H1 (cell line): ENCODE data around the gene DENND6B. TPM values are rescaled to one million over a fixed set of nuclear protein-coding genes. Genes with fewer than 3 reads are reported as not detected.
A peak's percentile ranks its signal among the peaks of the same experiment; 100 is the strongest.

Experiments
- CTCF ChIA-PET: fragments of 300-600 bp; sonication (Branson Sonifier 250); formaldehyde crosslinking; loops from one replicate; lab custom pipeline; 2021; ENCODE audit not compliant: partially characterized antibody; lab: Charles Lee
- POLR2A ChIA-PET: fragments of 300-600 bp; sonication (Branson Sonifier 250); formaldehyde crosslinking; loops from one replicate; lab custom pipeline; 2021; ENCODE audit warnings: inconsistent platforms; ENCODE audit not compliant: partially characterized antibody; lab: Charles Lee
- DNase-seq, 2 experiments: peaks; one replicate each; pipeline versions ENCODE4 v3.0.0 to v3.0.0-alpha.2; 2010 to 2022; ENCODE audit warnings: low spot score in 2 of 2, low read depth in 1 of 2, mixed read lengths in 1 of 2
- FAIRE-seq: peaks from 2 replicates; lab custom pipeline; 2011; peaks lifted over from hg19 to GRCh38; lab: Jason Lieb, UNC
- H2AFZ ChIP-seq: 2 replicates; pipeline ENCODE4 v1.8.1; 2012; ENCODE audit warnings: low read length, inconsistent platforms
- H2AK5ac ChIP-seq: 2 replicates; pipeline ENCODE4 v1.6.1; 2013; ENCODE audit warnings: low read depth, low read length
- H2BK120ac ChIP-seq: replicated peaks from 2 replicates; pipeline ENCODE3; 2013; ENCODE audit warnings: low read depth, low read length, inconsistent platforms
- H2BK12ac ChIP-seq: 2 replicates; pipeline ENCODE4 v1.6.1; 2013; ENCODE audit warnings: low read depth, low read length
- H2BK15ac ChIP-seq: 2 replicates; pipeline ENCODE4 v1.6.1; 2013; ENCODE audit warnings: low read length
- H2BK20ac ChIP-seq: 2 replicates; pipeline ENCODE4 v1.6.1; 2013; ENCODE audit warnings: low read length
- H2BK5ac ChIP-seq: 2 replicates; pipeline ENCODE4 v1.6.1; 2013; ENCODE audit warnings: low read depth, low read length
- H3K14ac ChIP-seq: 2 replicates; pipeline ENCODE4 v1.6.1; 2013; ENCODE audit warnings: inconsistent platforms; ENCODE audit not compliant: insufficient read length
- H3K18ac ChIP-seq: 2 replicates; pipeline ENCODE4 v1.6.1; 2013; ENCODE audit warnings: low read length; ENCODE audit errors: extremely low read depth
- H3K23ac ChIP-seq: 2 replicates; pipeline ENCODE4 v1.6.1; 2013; ENCODE audit warnings: inconsistent platforms; ENCODE audit not compliant: insufficient read length
- H3K23me2 ChIP-seq: 2 replicates; pipeline ENCODE4 v1.6.1; 2013; ENCODE audit warnings: low read depth, low read length
- H3K27ac ChIP-seq: 2 replicates; pipeline ENCODE4 v1.6.1; 2011; ENCODE audit warnings: low read depth, low read length, inconsistent platforms
- H3K27me3 ChIP-seq, 4 experiments: replicated peaks in 1 of 4; 1 replicate in 1 of 4; 2 replicates in 3 of 4; pipeline versions ENCODE4 v1.6.1 to v1.8.1; 2011 to 2013; ENCODE audit warnings: low read length in 3 of 4, mild to moderate bottlenecking in 3 of 4, inconsistent platforms in 2 of 4, mixed read lengths in 2 of 4, moderate library complexity in 1 of 4; ENCODE audit not compliant: control insufficient read depth in 3 of 4, insufficient read depth in 3 of 4; ENCODE audit errors: extremely low read depth in 1 of 4
- H3K36me3 ChIP-seq, 4 experiments: 2 replicates each; pipeline versions ENCODE4 v1.6.1 to v1.8.1; 2011 to 2013; ENCODE audit warnings: mild to moderate bottlenecking in 4 of 4, low read length in 3 of 4, moderate library complexity in 2 of 4, control low read depth in 1 of 4, inconsistent platforms in 1 of 4; ENCODE audit not compliant: insufficient read depth in 4 of 4, control insufficient read depth in 2 of 4
- H3K4ac ChIP-seq: replicated peaks from 2 replicates; pipeline ENCODE3; 2013; ENCODE audit warnings: low read length, low read depth, mixed read lengths, inconsistent platforms; ENCODE audit not compliant: insufficient read length
- H3K4me1 ChIP-seq, 4 experiments: replicated peaks in 1 of 4; 1 replicate in 1 of 4; 2 replicates in 3 of 4; pipeline versions ENCODE4 v1.6.1 to v1.8.1; 2011 to 2013; ENCODE audit warnings: low read length in 3 of 4, inconsistent platforms in 2 of 4, mixed read lengths in 1 of 4; ENCODE audit not compliant: insufficient read depth in 4 of 4, control insufficient read depth in 3 of 4
- H3K4me2 ChIP-seq, 2 experiments: 2 replicates each; pipeline versions ENCODE4 v1.6.1 to v1.8.1; 2011 to 2013; ENCODE audit warnings: low read depth in 2 of 2, low read length in 2 of 2, control low read depth in 1 of 2, inconsistent platforms in 1 of 2, mild to moderate bottlenecking in 1 of 2; ENCODE audit not compliant: insufficient read depth in 1 of 2
- H3K4me3 ChIP-seq, 4 experiments: fragments of 200-600, 300-600 bp in 1 of 4; sonication (generic), shearing (Covaris generic), sonication (Bioruptor Twin) in 1 of 4; 2 replicates each; pipeline versions ENCODE4 v1.5.1 to v1.8.1; 2011 to 2016; ENCODE audit warnings: low read length in 4 of 4, low read depth in 3 of 4, control low read depth in 2 of 4, inconsistent platforms in 2 of 4, mild to moderate bottlenecking in 2 of 4, mixed read lengths in 1 of 4, moderate library complexity in 1 of 4; ENCODE audit not compliant: insufficient read depth in 2 of 4; ENCODE audit errors: extremely low read depth in 1 of 4
- H3K56ac ChIP-seq: replicated peaks from 2 replicates; pipeline ENCODE3; 2013; ENCODE audit warnings: low read depth, mild to moderate bottlenecking, mixed read lengths, low read length, inconsistent platforms; ENCODE audit not compliant: insufficient read length
- H3K79me1 ChIP-seq: 2 replicates; pipeline ENCODE4 v1.6.1; 2013; ENCODE audit warnings: low read depth, low read length, control low read depth
- H3K79me2 ChIP-seq, 2 experiments: 2 replicates each; pipeline versions ENCODE4 v1.6.1 to v1.8.1; 2012 to 2013; ENCODE audit warnings: low read length in 2 of 2, mild to moderate bottlenecking in 2 of 2, inconsistent platforms in 1 of 2; ENCODE audit not compliant: insufficient read depth in 2 of 2, control insufficient read depth in 1 of 2
- H3K9ac ChIP-seq, 4 experiments: replicated peaks in 1 of 4; 1 replicate in 1 of 4; 2 replicates in 3 of 4; pipeline versions ENCODE4 v1.6.1 to v1.8.1; 2011 to 2013; ENCODE audit warnings: low read depth in 3 of 4, low read length in 3 of 4, control low read depth in 2 of 4, mild to moderate bottlenecking in 2 of 4, moderate library complexity in 2 of 4, inconsistent platforms in 1 of 4; ENCODE audit errors: extremely low read depth in 1 of 4
- H3K9me3 ChIP-seq, 2 experiments: 2 replicates each; pipeline versions ENCODE4 v1.6.1 to v1.8.1; 2012 to 2013; ENCODE audit warnings: mild to moderate bottlenecking in 2 of 2, moderate library complexity in 2 of 2, control low read depth in 1 of 2, inconsistent platforms in 1 of 2, low read depth in 1 of 2, low read length in 1 of 2, mixed read lengths in 1 of 2; ENCODE audit not compliant: insufficient read depth in 2 of 2
- H4K20me1 ChIP-seq, 2 experiments: replicated peaks in 1 of 2; 2 replicates each; pipeline versions ENCODE3 to v1.8.1; 2011 to 2013; ENCODE audit warnings: inconsistent platforms in 2 of 2, low read length in 2 of 2, mild to moderate bottlenecking in 1 of 2; ENCODE audit not compliant: insufficient read depth in 2 of 2, control insufficient read depth in 1 of 2
- H4K5ac ChIP-seq: 2 replicates; pipeline ENCODE4 v1.6.1; 2013; ENCODE audit warnings: low read length, low read depth, mixed read lengths, inconsistent platforms; ENCODE audit not compliant: insufficient read length
- H4K8ac ChIP-seq: 2 replicates; pipeline ENCODE4 v1.8.0; 2013; ENCODE audit warnings: mild to moderate bottlenecking, moderate library complexity, low read length, inconsistent platforms; ENCODE audit not compliant: insufficient read depth; ENCODE audit errors: extremely low read depth
- H4K91ac ChIP-seq: replicated peaks from 2 replicates; pipeline ENCODE3; 2013; ENCODE audit warnings: low read length, mixed read lengths, inconsistent platforms; ENCODE audit not compliant: insufficient read length
- GTF2F1 ChIP-seq: IDR thresholded peaks from 2 replicates; pipeline ENCODE4 v1.6.1; 2012; ENCODE audit warnings: low read depth, low read length, improper control_type of control experiment, borderline replicate concordance
- JUN ChIP-seq: IDR thresholded peaks from 2 replicates; pipeline ENCODE4 v1.6.1; 2011; ENCODE audit warnings: low read depth, mild to moderate bottlenecking, improper control_type of control experiment, low read length
- KDM4A ChIP-seq: IDR thresholded peaks from one replicate; pipeline ENCODE4 v1.7.1; 2012; ENCODE audit warnings: low read depth, mild to moderate bottlenecking, moderate library complexity, low read length, inconsistent platforms; ENCODE audit not compliant: severe bottlenecking
- NRF1 ChIP-seq: IDR thresholded peaks from 2 replicates; pipeline ENCODE4 v1.6.1; 2011; ENCODE audit warnings: mild to moderate bottlenecking, low read depth, low read length, improper control_type of control experiment
- PHF8 ChIP-seq: fragments of 200-600 bp; sonication (generic); conservative IDR thresholded peaks from 2 replicates; pipeline ENCODE4 v1.7.1; 2012; ENCODE audit warnings: low read depth, mild to moderate bottlenecking, inconsistent platforms, low read length, moderate library complexity
- POLR2A ChIP-seq, 2 experiments: IDR thresholded peaks; 1 replicate in 1 of 2; 2 replicates in 1 of 2; pipeline ENCODE4 v1.6.1; 2011; ENCODE audit warnings: low read depth in 2 of 2, low read length in 2 of 2, mild to moderate bottlenecking in 2 of 2; ENCODE audit errors: control extremely low read depth in 1 of 2
- SIRT6 ChIP-seq: IDR thresholded peaks from one replicate; pipeline ENCODE4 v1.7.1; 2012; ENCODE audit warnings: low read length, inconsistent platforms
- SIX5 ChIP-seq: IDR thresholded peaks from 2 replicates; pipeline ENCODE4 v1.6.1; 2011; ENCODE audit warnings: mild to moderate bottlenecking, low read depth, low read length
- SP1 ChIP-seq: IDR thresholded peaks from 2 replicates; pipeline ENCODE4 v1.6.1; 2011; ENCODE audit warnings: low read depth, low read length
- SRF ChIP-seq: IDR thresholded peaks from 2 replicates; pipeline ENCODE4 v1.6.1; 2011; ENCODE audit warnings: mild to moderate bottlenecking, low read depth, low read length, moderate library complexity
- TAF7 ChIP-seq: optimal IDR thresholded peaks from 2 replicates; pipeline ENCODE3; 2011; ENCODE audit warnings: low read depth, mild to moderate bottlenecking, inconsistent platforms, low read length, moderate library complexity, borderline replicate concordance
- WGBS, 2 experiments: shearing (Covaris generic) in 1 of 2; methylation state at CpG; one replicate each; pipeline versions ENCODE4 v1.1.6 to v1.1.7; 2013 to 2015; ENCODE audit warnings: low lambda C conversion rate in 2 of 2, mixed read lengths in 2 of 2, inconsistent platforms in 1 of 2, low coverage in 1 of 2, missing lambda C conversion rate in 1 of 2; ENCODE audit not compliant: insufficient replicate concordance in 2 of 2, insufficient coverage in 1 of 2, insufficient read length in 1 of 2; ENCODE audit errors: extremely low coverage in 1 of 2, missing lambda C conversion rate in 1 of 2; 5-methylcytosine and 5-hydroxymethylcytosine counted together
- polyA plus RNA-seq, 7 experiments: library from polyadenylated mRNA; depleted of rRNA in 3 of 7; stranded (reverse) in 5 of 7; unstranded in 2 of 7; fragments of >200 nt in 5 of 7; fragments of 200-250 nt in 2 of 7; gene quantifications; 1 replicate in 5 of 7; 2 replicates in 1 of 7; 4 replicates in 1 of 7; pipeline versions ENCODE4 v1.2.1 to v1.2.3, GENCODE V29; 2011 to 2013; ENCODE audit warnings: missing spikeins in 2 of 7, mixed read lengths in 2 of 7
- total RNA-seq: library from RNA; stranded (reverse); fragmentation: NEBNext Ultra II Directional; extraction: Animal tissue kit (Norgen Biotek cat#: 25700); gene quantifications from 2 replicates; pipeline ENCODE4 v1.2.1, GENCODE V29; 2021
- TF ChIP-seq, protein P1 (sequence below), 3 experiments: IDR thresholded peaks; 1 replicate in 2 of 3; 2 replicates in 1 of 3; pipeline versions ENCODE4 v1.5.1 to v1.6.1; 2011; ENCODE audit warnings: low read length in 3 of 3, mild to moderate bottlenecking in 3 of 3, inconsistent platforms in 2 of 3, low read depth in 1 of 3, moderate library complexity in 1 of 3; ENCODE audit not compliant: insufficient read depth in 1 of 3; ENCODE audit errors: control extremely low read depth in 1 of 3

The DENND6B gene
- total and polyA plus RNA-seq, 2 of the 8 experiments (the other 6 are each of a cell fraction or from before 2014, with no cell fraction given), result 1.1 to 1.9 TPM

- H2BK5ac ChIP-seq, result no peak overlapping the region
- no peak overlapping the region for H3K9ac ChIP-seq
- CTCF ChIA-PET, result interaction anchor here (1.1 to 3.2 kb wide), 6 partner anchors 9 to 40 kb away, joined by 3 to 16 read pairs (median 7); no protein-coding TSS in a partner anchor
- H3K79me1 ChIP-seq, result peaks cover 9% of the 10 kb centered on the region
- no peak overlapping the region for H2AFZ ChIP-seq
- no peak overlapping the region for H3K56ac ChIP-seq
- H3K4me1 ChIP-seq, result peaks cover 3 to 45% (median 23%) of the 10 kb centered on the region in 4 experiments
- H4K91ac ChIP-seq, result peak overlapping the region; percentile 40
- H3K9me3 ChIP-seq, result no peaks in the 10 kb centered on the region
- H3K27ac ChIP-seq, result no peak overlapping the region
- TF ChIP-seq, protein P1, sequence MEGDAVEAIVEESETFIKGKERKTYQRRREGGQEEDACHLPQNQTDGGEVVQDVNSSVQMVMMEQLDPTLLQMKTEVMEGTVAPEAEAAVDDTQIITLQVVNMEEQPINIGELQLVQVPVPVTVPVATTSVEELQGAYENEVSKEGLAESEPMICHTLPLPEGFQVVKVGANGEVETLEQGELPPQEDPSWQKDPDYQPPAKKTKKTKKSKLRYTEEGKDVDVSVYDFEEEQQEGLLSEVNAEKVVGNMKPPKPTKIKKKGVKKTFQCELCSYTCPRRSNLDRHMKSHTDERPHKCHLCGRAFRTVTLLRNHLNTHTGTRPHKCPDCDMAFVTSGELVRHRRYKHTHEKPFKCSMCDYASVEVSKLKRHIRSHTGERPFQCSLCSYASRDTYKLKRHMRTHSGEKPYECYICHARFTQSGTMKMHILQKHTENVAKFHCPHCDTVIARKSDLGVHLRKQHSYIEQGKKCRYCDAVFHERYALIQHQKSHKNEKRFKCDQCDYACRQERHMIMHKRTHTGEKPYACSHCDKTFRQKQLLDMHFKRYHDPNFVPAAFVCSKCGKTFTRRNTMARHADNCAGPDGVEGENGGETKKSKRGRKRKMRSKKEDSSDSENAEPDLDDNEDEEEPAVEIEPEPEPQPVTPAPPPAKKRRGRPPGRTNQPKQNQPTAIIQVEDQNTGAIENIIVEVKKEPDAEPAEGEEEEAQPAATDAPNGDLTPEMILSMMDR (IDR thresholded peaks at IDR 0.05; ENCODE audit: control extremely low read depth in 1 of 3, insufficient read depth in 1 of 3, low read depth in 1 of 3, low read length in 3 of 3), result no peak
- TF ChIP-seq SIX5 (no peak), KDM4A (no peak), PHF8 (no peak), SRF (no peak), JUN (no peak), GTF2F1 (no peak), POLR2A (IDR thresholded peaks at IDR 0.05; ENCODE audit: control extremely low read depth in 1 of 2, low read depth in 2 of 2, low read length in 2 of 2) (no peak), TAF7 (no peak), SIRT6 (no peak), SP1 (no peak), NRF1 (no peak)
- H3K23me2 ChIP-seq, result peaks cover 11% of the 10 kb centered on the region; the same call in 1 of the 2 replicates
- no peak overlapping the region for H2BK120ac ChIP-seq
- no peaks in the 10 kb centered on the region; a peak in 2 of 7 replicates for H3K27me3 ChIP-seq
- 94% methylated on average over 5 of the region's 5 CpGs; no CpG with 5 or more reads in 1 of the 2 experiments for WGBS, 2 experiments
- no peak overlapping the region for H2BK20ac ChIP-seq
- H3K79me2 ChIP-seq, result peaks cover 0 to 19% of the 10 kb centered on the region in 2 experiments; a peak in 3 of 4 replicates
- H3K14ac ChIP-seq, result no peak overlapping the region
- no peak overlapping the region for H3K23ac ChIP-seq
- 0 out of 2 replicates have a peak overlapping the region, but pooled peaks have one; percentile 13 for H2AK5ac ChIP-seq
- no peak overlapping the region for H3K4me3 ChIP-seq
- FAIRE-seq (no peak), DNase-seq (no peak)
- H2BK12ac ChIP-seq, result no peak overlapping the region
- 0 out of 2 replicates have a peak overlapping the region, but pooled peaks have one; percentile 35 for H4K8ac ChIP-seq
- POLR2A ChIA-PET, result interaction anchor here (0.7 kb wide), 1 partner anchor 15 kb away, joined by 3 read pairs; no protein-coding TSS in a partner anchor
- H2BK15ac ChIP-seq, result no peak overlapping the region
- H3K36me3 ChIP-seq, result no peaks in the 10 kb centered on the region
- H3K4ac ChIP-seq, result no peak overlapping the region
- H4K5ac ChIP-seq, result no peak overlapping the region
- no peak overlapping the region for H3K18ac ChIP-seq
- no peak overlapping the region for H3K4me2 ChIP-seq
- H4K20me1 ChIP-seq, result peaks cover 11 to 32% of the 10 kb centered on the region in 2 experiments
Measured at GRCh38 chr22:50302564-50302963, 24.2 kb downstream of the DENND6B start.
